GM23338 (cell line): ENCODE measurements around the gene UCMA. TPM values are rescaled to one million over a fixed set of nuclear protein-coding genes. Genes with fewer than 3 reads are reported as not detected.

ENCODE experiments used
- ATAC-seq: fragments of 200-7000 bp; cut with Tn5 transposase; 3 replicates; pipeline ENCODE4 v1.9.1; 2020
- DNase-seq: peaks from one replicate; pipeline ENCODE4 v3.0.0-alpha.2; 2015; ENCODE audit warnings: low spot score
- H2AFZ ChIP-seq: fragments of 200-600 bp; sonication (generic); 2 replicates; pipeline ENCODE4 v1.8.0; 2016; ENCODE audit warnings: antibody characterized with exemption, mild to moderate bottlenecking, moderate library complexity
- H3F3A ChIP-seq: fragments of 200-600 bp; sonication (generic); replicated peaks from 2 replicates; pipeline ENCODE4 v1.8.0; 2017; ENCODE audit warnings: antibody characterized with exemption, mixed run types, low read depth
- H3K27ac ChIP-seq: fragments of 200-600 bp; sonication (generic); 2 replicates; pipeline ENCODE4 v1.6.1; 2016; ENCODE audit warnings: low read depth
- H3K27me3 ChIP-seq: fragments of 200-600 bp; sonication (generic); 2 replicates; pipeline ENCODE4 v1.8.0; 2016; ENCODE audit warnings: mild to moderate bottlenecking, mixed run types, moderate library complexity; ENCODE audit not compliant: insufficient read depth
- H3K36me3 ChIP-seq: fragments of 200-600 bp; sonication (generic); 2 replicates; pipeline ENCODE4 v1.8.0; 2016; ENCODE audit warnings: mild to moderate bottlenecking; ENCODE audit not compliant: insufficient read depth
- H3K4me1 ChIP-seq: fragments of 200-600 bp; sonication (generic); 2 replicates; pipeline ENCODE4 v1.8.0; 2016; ENCODE audit warnings: mild to moderate bottlenecking, moderate library complexity; ENCODE audit not compliant: insufficient read depth
- H3K4me2 ChIP-seq: fragments of 200-600 bp; sonication (generic); 2 replicates; pipeline ENCODE4 v1.7.1; 2017; ENCODE audit warnings: mixed run types
- H3K4me3 ChIP-seq: fragments of 200-600 bp; sonication (generic); 2 replicates; pipeline ENCODE4 v1.6.1; 2016; ENCODE audit warnings: mixed run types
- H3K79me2 ChIP-seq: fragments of 200-600 bp; sonication (generic); replicated peaks from 2 replicates; pipeline ENCODE4 v1.8.0; 2017; ENCODE audit warnings: mild to moderate bottlenecking; ENCODE audit not compliant: insufficient read depth
- H3K9me2 ChIP-seq: fragments of 200-600 bp; sonication (generic); 2 replicates; pipeline ENCODE4 v1.8.0; 2017; ENCODE audit not compliant: insufficient read depth
- H4K20me1 ChIP-seq: fragments of 200-600 bp; sonication (generic); replicated peaks from 2 replicates; pipeline ENCODE4 v1.8.0; 2017; ENCODE audit warnings: mild to moderate bottlenecking; ENCODE audit not compliant: insufficient read depth
- H3K27ac Mint-ChIP-seq: 2 replicates; pipeline ENCODE4 v1.8.0; 2020; ENCODE audit warnings: inconsistent platforms, mild to moderate bottlenecking, moderate library complexity, mixed read lengths
- H3K27me3 Mint-ChIP-seq: 3 replicates; pipeline ENCODE4 v1.8.0; 2022; ENCODE audit warnings: low read depth, mild to moderate bottlenecking, moderate library complexity, mixed read lengths, inconsistent platforms; ENCODE audit not compliant: insufficient read depth, poor library complexity
- H3K36me3 Mint-ChIP-seq: 3 replicates; pipeline ENCODE4 v1.8.0; 2021; ENCODE audit warnings: low read depth, mild to moderate bottlenecking, inconsistent platforms, moderate library complexity, mixed read lengths
- H3K4me1 Mint-ChIP-seq: 3 replicates; pipeline ENCODE4 v1.8.0; 2020; ENCODE audit warnings: mild to moderate bottlenecking, inconsistent platforms, mixed read lengths
- H3K4me3 Mint-ChIP-seq: 3 replicates; pipeline ENCODE4 v1.8.0; 2021; ENCODE audit warnings: moderate library complexity, mild to moderate bottlenecking, inconsistent platforms, mixed read lengths
- H3K9me3 Mint-ChIP-seq: 3 replicates; pipeline ENCODE4 v1.8.0; 2020; ENCODE audit warnings: moderate library complexity, mild to moderate bottlenecking, inconsistent platforms, mixed read lengths
- EZH2 ChIP-seq: fragments of 200-600 bp; sonication (generic); IDR thresholded peaks from one replicate; pipeline ENCODE4 v1.8.0; 2017; ENCODE audit warnings: antibody characterized with exemption, mild to moderate bottlenecking, low read depth; ENCODE audit not compliant: unreplicated experiment
- EZH2phosphoT487 ChIP-seq: fragments of 200-600 bp; sonication (generic); IDR thresholded peaks from one replicate; pipeline ENCODE4 v1.8.1; 2018; ENCODE audit warnings: antibody characterized with exemption; ENCODE audit not compliant: unreplicated experiment
- NANOG ChIP-seq: IDR thresholded peaks from 2 replicates; pipeline ENCODE4 v1.6.1; 2016; ENCODE audit warnings: antibody characterized with exemption, borderline replicate concordance
- ZNF114 ChIP-seq: fragments of 250-450 bp; sonication (Bioruptor Pico); IDR thresholded peaks from 2 replicates; pipeline ENCODE4 v1.5.0; 2020; ENCODE audit warnings: mild to moderate bottlenecking, moderate library complexity
- ZNF462 ChIP-seq: fragments of 250-450 bp; sonication (Bioruptor Pico); IDR thresholded peaks from 2 replicates; pipeline ENCODE4 v1.5.0; 2020; ENCODE audit warnings: mild to moderate bottlenecking, moderate library complexity
- polyA plus RNA-seq: library from polyadenylated mRNA; unstranded; fragments of >200 nt; fragmentation: Nextera tagmentation; extraction: Ambion mirVana; gene quantifications from 2 replicates; pipeline ENCODE4 v1.2.1, GENCODE V29; 2016
- total RNA-seq: library from RNA; depleted of rRNA; stranded (reverse); fragments of >200 nt; shearing (Covaris generic); gene quantifications from 2 replicates; pipeline ENCODE4 v1.2.3, GENCODE V29; 2014

The UCMA gene
- total and polyA plus RNA-seq, 2 experiments from 2014 or later: 12.7 to 16.7 TPM

DNA sequence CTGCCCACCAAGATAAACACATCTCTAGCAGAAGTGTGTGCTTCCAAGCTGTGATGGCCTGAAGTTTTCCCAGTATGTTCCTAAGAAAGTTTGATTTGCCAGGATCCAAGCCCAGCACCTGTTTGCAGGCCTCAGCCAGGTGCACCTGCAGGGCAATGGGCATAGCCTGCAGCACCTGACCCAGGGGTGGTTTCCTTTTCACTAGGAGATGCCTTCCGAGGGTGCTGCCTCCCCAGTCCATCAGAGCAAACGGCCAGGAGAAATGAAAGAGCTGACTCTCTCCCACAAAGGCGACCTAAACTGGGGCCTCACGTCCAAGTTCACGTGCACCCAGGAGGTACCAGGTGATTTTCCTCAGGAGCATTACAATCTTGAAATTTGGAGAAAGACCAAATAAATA, 7.1 kb downstream of the UCMA start:
- Histone ChIP-seq H3K36me3 (no peaks in the 10 kb centered on the region), H3K9me2 (no peaks in the 10 kb centered on the region), H3K4me1 (peaks cover 16% of the 10 kb centered on the region), H3K79me2 (no peaks in the 10 kb centered on the region), H3K27me3 (no peaks in the 10 kb centered on the region), H3F3A (peaks cover 3% of the 10 kb centered on the region), H3K27ac (no peak overlapping the region), H3K4me2 (no peak overlapping the region), H2AFZ (no peak overlapping the region), H3K4me3 (no peak overlapping the region), H4K20me1 (no peaks in the 10 kb centered on the region)
- Mint-ChIP-seq H3K9me3 (no peaks in the 10 kb centered on the region), H3K4me3 (no peak overlapping the region), H3K27ac (no peak overlapping the region), H3K4me1 (peaks cover 19% of the 10 kb centered on the region), H3K27me3 (peaks cover 2% of the 10 kb centered on the region), H3K36me3 (no peaks in the 10 kb centered on the region; the same call in 2 of the 3 replicates)
- no peak for ATAC-seq
- no peak for DNase-seq
- TF ChIP-seq ZNF114 (CRISPR knock-in tag): no peak

DNA sequence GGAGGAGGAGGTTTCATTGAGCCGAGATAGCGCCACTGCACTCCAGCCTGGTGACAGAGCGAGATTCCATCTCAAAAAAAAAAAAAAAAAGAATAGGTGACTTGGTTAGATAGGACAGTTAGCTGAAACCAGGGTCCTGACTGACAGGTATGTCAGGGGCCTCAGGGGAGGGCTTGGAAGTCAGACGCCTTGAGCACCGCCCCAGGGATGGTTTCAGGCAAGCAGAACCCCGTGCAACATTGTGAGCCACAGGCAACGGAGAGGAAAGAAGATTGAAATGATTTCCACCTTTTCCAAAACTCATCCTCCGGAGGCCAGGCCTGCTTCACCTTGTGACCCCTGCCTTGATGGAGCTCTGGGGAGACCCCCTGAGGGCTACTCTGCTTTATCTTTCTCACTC, 8.6 kb downstream of the UCMA start:
- no peaks in the 10 kb centered on the region for H3K79me2 ChIP-seq
- no peak overlapping the region for H2AFZ ChIP-seq
- peaks cover 2% of the 10 kb centered on the region for H3K27me3 Mint-ChIP-seq
- H4K20me1 ChIP-seq: no peaks in the 10 kb centered on the region
- H3K4me1 Mint-ChIP-seq: peaks cover 18% of the 10 kb centered on the region
- H3K27me3 ChIP-seq: no peaks in the 10 kb centered on the region
- no peaks in the 10 kb centered on the region for H3F3A ChIP-seq
- H3K4me1 ChIP-seq: peaks cover 12% of the 10 kb centered on the region; the same call in 1 of the 2 replicates
- no peaks in the 10 kb centered on the region; the same call in 2 of the 3 replicates for H3K36me3 Mint-ChIP-seq
- H3K4me2 ChIP-seq: no peak overlapping the region
- no peak overlapping the region for H3K27ac ChIP-seq
- no peaks in the 10 kb centered on the region for H3K36me3 ChIP-seq
- no peaks in the 10 kb centered on the region for H3K9me3 Mint-ChIP-seq
- no peak overlapping the region for H3K4me3 ChIP-seq
- TF ChIP-seq EZH2 (no peak), ZNF114 (CRISPR knock-in tag) (no peak), ZNF462 (no peak), NANOG (no peak), EZH2phosphoT487 (no peak)
- no peak for ATAC-seq
- no peak for DNase-seq
- no peaks in the 10 kb centered on the region for H3K9me2 ChIP-seq
- no peak overlapping the region for H3K27ac Mint-ChIP-seq
- no peak overlapping the region for H3K4me3 Mint-ChIP-seq
